ENCODE measurements around the gene ABCC1.

Gene ABCC1

GRCh38 chr16:16021020-16021419, 71.6 kb downstream of the ABCC1 start:
- TF ChIP-seq CTCF (IDR thresholded peaks at IDR 0.05; ENCODE audit: low read depth, low read length, poor library complexity, severe bottlenecking) (no peak), EZH2phosphoT487 (IDR thresholded peaks at IDR 0.05; ENCODE audit: borderline replicate concordance, low read length) (no peak)
- H4K20me1 ChIP-seq (ENCODE audit: control insufficient read depth, insufficient read depth, low read depth, low read length) = no peaks in the 10 kb centered on the region
- peaks cover 52% of the 10 kb centered on the region for H3K36me3 ChIP-seq (ENCODE audit: control insufficient read depth, low read length)
- H3K9me2 ChIP-seq (replicated peaks; ENCODE audit: control insufficient read depth, low read length) = no peaks in the 10 kb centered on the region
- H3K79me2 ChIP-seq (ENCODE audit: control insufficient read depth, low read length) = no peaks in the 10 kb centered on the region
- no peaks in the 10 kb centered on the region for H3F3A ChIP-seq (ENCODE audit: control insufficient read depth, insufficient read depth)
- H3K27ac ChIP-seq (ENCODE audit: low read depth, low read length) = peak overlapping the region; percentile 17; the same call in 1 of the 2 replicates
- no peaks in the 10 kb centered on the region for H3K27me3 ChIP-seq (ENCODE audit: control insufficient read depth, low read length)
- peak overlapping the region; percentile 48 for H3K4me2 ChIP-seq (ENCODE audit: low read length)
- H3K4me3 ChIP-seq (ENCODE audit: low read length) = no peak overlapping the region
- no peaks in the 10 kb centered on the region for H3K9me3 ChIP-seq (ENCODE audit: control insufficient read depth, insufficient read depth, low read length)
- H3K4me1 ChIP-seq (ENCODE audit: control insufficient read depth, low read length) = peaks cover 37% of the 10 kb centered on the region

GRCh38 chr16:16021646-16021987, 72.2 kb downstream of the ABCC1 start:
- no peak for TF ChIP-seq EZH2phosphoT487 (IDR thresholded peaks at IDR 0.05; ENCODE audit: borderline replicate concordance, low read length)
- TF ChIP-seq CTCF (IDR thresholded peaks at IDR 0.05; ENCODE audit: low read depth, low read length, poor library complexity, severe bottlenecking) = no peak
- no peaks in the 10 kb centered on the region for H3K9me2 ChIP-seq (replicated peaks; ENCODE audit: control insufficient read depth, low read length)
- H3K4me1 ChIP-seq (ENCODE audit: control insufficient read depth, low read length) = peaks cover 37% of the 10 kb centered on the region
- peak overlapping the region; percentile 48 for H3K4me2 ChIP-seq (ENCODE audit: low read length)
- H3K27ac ChIP-seq (ENCODE audit: low read depth, low read length) = peak overlapping the region; percentile 20; the same call in 1 of the 2 replicates
- no peak overlapping the region for H3K4me3 ChIP-seq (ENCODE audit: low read length)
- H4K20me1 ChIP-seq (ENCODE audit: control insufficient read depth, insufficient read depth, low read depth, low read length) = no peaks in the 10 kb centered on the region
- no peaks in the 10 kb centered on the region for H3F3A ChIP-seq (ENCODE audit: control insufficient read depth, insufficient read depth)
- H3K79me2 ChIP-seq (ENCODE audit: control insufficient read depth, low read length) = no peaks in the 10 kb centered on the region
- H3K9me3 ChIP-seq (ENCODE audit: control insufficient read depth, insufficient read depth, low read length) = no peaks in the 10 kb centered on the region
- peaks cover 49% of the 10 kb centered on the region for H3K36me3 ChIP-seq (ENCODE audit: control insufficient read depth, low read length)
- no peaks in the 10 kb centered on the region for H3K27me3 ChIP-seq (ENCODE audit: control insufficient read depth, low read length)

DNA sequence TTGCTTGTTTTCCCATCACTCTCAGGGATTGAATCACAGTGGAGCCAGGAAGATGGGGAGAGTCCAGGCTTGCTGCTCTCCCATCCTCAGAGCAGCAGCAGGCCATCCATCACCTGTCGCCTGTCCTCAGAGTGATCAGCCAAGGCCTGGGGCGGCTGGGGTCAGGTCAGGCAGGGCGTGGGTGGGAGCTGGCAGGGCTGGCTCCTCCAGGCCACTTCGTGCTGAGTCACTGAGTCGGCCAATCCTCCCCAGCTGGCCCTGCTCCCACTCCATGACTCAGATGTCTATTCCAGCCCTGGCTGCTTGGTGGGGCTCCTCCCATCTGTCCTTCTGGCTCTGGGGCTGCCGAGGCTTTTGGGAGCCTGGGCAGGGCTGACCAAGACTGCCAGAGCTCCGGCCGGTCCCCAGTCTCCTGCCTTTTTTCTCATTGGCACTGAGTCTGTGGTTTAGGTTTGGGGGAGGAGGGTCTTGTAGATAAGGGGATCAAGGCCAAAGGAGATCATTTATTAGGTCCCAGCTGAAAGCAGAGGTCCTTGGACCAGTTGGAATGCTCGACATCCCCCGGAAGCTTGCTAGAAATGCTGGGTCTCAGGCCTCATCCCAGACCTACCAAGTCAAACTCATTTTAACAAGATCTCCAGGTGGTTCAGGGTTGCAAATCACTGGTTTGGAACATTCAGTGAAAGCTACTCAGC, 72.7 kb downstream of the ABCC1 start:
- Histone ChIP-seq H3K4me3 (ENCODE audit: low read length) (no peak overlapping the region; the same call in 1 of the 2 replicates), H3K27me3 (ENCODE audit: control insufficient read depth, low read length) (no peaks in the 10 kb centered on the region), H3F3A (ENCODE audit: control insufficient read depth, insufficient read depth) (no peaks in the 10 kb centered on the region), H3K27ac (ENCODE audit: low read depth, low read length) (peak overlapping the region; percentile 20; the same call in 1 of the 2 replicates), H3K36me3 (ENCODE audit: control insufficient read depth, low read length) (peaks cover 46% of the 10 kb centered on the region), H3K9me3 (ENCODE audit: control insufficient read depth, insufficient read depth, low read length) (no peaks in the 10 kb centered on the region), H4K20me1 (ENCODE audit: control insufficient read depth, insufficient read depth, low read depth, low read length) (no peaks in the 10 kb centered on the region), H3K9me2 (replicated peaks; ENCODE audit: control insufficient read depth, low read length) (no peaks in the 10 kb centered on the region), H3K4me1 (ENCODE audit: control insufficient read depth, low read length) (peaks cover 37% of the 10 kb centered on the region), H3K79me2 (ENCODE audit: control insufficient read depth, low read length) (no peaks in the 10 kb centered on the region), H3K4me2 (ENCODE audit: low read length) (peak overlapping the region; percentile 48)
- TF ChIP-seq CTCF (IDR thresholded peaks at IDR 0.05; ENCODE audit: low read depth, low read length, poor library complexity, severe bottlenecking) (no peak), EZH2phosphoT487 (IDR thresholded peaks at IDR 0.05; ENCODE audit: borderline replicate concordance, low read length) (no peak)

Measured in DOHH2 (cell line).